NCI-H2107 treated with DMSO at 0.1 percent for 48 hours (cell line): Measurements from ENCODE around the gene TUSC7.

Experiments
- DNase-seq: peaks from one replicate; lab custom pipeline; 2025; ENCODE audit not compliant: unreplicated experiment; lab: John Stamatoyannopoulos, UW

The TUSC7 gene

DNA sequence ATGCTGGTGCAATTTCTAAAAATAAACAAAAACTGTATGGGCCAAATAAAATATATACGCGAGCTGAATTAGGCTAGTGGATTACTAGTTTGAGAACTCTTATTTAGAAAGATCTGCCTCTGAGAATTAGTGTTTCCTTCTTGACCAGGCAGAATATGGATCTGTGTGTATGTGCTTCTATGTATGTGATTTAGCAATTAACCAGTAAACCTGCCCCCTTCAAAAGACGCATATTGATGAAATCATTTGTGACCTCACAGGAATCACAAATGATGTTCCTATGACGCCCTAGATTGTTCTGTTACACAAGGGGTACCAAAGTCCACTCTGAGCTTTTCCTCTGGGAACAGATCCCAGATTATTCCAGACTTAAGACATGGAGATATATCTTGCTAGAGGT lies at the start of gene TUSC7:
TUSC7 (plus strand) TSS at position 301 of the 400 bp plus-strand sequence.
- DNase-seq = no peak

DNA sequence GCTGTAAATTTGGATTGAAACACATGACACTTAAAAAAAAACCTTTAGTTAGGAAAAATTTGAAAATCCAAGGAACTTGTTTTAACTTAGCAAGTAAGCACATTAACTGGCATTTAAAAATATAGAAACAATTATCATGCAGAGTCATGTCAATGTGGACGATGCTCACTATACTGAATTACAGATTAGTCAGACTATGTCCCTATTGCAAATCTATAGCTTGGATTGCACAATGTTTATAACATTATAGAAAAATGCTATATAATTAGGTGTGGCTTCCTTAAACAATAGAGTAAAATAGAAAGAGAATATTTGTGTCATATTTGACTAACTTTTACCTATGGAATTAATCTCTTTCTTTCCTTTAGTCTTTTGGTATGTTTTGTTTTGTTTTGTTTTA lies 48.4 kb upstream of the TUSC7 start:
- no peak for DNase-seq

DNA sequence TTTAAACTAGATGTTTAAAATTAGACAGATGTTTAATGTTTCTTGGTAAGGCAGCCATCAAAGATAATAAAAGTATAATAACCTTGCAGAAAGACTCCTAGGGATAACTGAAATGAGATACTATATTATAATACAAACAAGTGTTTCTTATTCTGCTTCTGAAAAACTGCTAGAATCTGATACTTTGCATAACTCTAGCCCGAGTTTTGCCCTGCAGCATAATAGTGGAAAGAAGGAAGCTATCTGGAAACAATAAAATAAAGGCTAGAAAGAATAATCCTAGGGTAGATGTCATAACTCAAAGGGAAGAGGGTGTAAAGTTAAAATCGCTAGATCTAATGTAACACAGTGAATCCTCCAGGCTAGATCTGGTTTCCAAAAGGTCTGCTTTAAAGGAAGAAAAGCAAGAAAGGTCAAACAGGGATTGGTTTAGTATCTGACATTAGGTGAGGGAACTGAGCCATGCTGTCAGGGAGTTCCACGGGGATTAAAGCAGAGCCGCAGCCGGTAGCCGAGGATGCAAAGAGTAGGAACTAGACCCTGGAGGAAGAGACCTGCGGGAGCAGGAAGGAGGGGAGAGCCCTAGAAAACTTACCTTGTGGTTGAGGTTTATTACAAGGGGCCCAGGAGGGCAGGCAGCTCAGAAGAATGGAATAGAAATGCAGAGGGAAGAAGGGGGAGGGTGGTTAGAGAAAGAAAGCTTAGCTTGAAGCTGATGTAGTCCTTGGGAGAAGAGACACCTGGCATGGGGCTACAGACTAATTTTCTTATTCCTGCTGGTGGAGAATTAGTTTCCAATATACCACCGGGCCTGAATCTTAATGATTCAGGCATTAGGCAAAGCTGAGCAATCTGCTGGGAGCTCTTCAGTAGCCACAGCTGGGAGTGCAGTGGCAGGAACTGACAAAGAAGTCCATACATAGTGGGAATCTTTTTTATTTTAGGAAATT lies 46.1 kb upstream of the TUSC7 start:
- no peak for DNase-seq

DNA sequence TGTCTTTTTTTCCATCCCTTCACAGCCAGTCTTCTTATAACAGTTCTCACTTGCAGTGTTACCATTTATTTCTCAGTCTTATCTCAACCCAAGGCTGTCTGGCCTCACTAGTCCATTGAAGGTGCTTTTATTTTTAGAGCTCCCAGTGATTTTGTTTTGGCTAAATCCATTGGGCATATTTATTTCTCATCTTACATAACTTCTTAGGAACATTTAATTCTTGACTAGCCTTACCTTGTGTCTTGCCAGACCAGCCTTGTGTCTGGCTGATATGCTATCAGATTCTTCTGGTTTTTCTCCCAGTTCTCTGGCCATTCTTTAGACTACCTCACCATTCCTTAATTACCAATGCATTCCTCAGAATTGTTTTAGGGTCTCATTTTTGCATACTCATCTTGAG lies 42.3 kb upstream of the TUSC7 start:
- DNase-seq = no peak

DNA sequence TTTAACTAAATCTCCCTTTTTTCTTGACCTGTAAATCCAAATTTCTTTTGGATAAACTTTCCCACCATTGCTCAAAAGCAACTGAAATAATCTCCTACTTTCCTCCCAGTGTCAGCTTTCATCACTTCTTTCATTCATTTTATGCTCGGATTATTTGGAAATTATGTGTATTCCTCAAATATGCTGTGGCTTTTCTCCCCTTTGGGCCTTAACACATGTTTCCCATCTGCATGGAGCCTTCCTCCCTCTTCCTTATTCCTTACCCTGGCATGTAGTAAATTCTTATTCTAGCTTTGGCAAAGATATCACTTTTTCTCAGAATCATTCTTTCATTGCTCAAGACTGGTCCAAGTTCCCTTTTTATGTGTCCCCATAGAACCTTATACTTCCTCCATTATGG lies 41.8 kb upstream of the TUSC7 start:
- no peak for DNase-seq

DNA sequence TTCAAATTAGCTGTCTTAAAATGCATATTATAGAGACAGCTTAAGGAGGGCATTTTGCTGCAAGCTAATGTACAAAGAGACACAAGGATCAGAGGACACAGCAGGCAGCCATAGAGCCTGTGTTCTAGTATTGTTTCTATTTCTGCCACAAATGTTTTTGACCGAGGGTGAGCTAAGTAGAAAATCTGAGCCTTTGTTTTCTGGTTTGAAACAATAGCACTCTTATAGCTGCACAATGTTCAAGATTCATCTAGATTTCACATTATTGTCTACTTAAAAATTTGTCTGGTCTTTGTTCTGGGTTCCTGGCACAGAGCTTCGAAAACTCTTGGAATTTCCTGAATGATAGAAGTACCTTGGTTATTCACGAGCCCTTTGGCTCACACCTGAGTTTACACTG lies 40.0 kb upstream of the TUSC7 start:
- no peak for DNase-seq

DNA sequence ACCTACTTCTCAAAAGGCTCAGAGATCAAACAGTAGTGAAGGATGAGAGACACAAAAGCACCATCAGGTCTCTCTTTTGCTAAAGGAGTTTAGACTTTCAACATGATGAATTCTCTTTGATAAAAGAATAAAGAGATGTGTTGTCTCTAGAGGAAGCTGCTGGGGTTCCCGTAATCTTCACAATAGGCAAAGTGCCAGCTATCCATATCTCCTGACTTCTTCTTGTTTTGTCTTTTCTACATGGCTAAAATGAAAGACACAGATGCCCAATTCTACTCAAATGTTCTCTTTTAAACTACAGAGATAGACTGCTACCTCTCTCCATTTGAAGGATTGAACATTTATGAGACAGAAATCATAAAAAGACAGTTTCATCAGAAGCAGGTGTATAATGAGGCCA lies 38.4 kb upstream of the TUSC7 start:
- DNase-seq = no peak

DNA sequence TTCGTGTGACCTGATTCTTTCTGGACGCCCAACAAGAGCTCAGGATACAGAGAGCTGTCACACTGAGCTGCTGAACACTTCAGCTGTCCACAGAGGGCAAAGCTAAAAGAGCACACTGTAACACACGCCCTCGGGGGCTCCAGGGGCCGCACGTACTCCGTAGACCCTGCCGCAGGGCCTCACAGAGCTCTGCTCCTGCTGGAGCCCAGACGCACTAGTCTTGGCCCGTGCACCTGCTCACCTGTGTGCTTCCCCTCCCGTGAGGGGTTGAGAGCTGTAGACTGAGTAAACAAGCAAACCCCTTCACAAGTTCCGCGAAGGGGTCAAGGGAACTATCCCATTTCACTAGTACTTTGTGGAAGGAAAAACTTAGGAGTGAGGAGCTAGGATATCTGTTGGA lies 30.7 kb upstream of the TUSC7 start:
- no peak for DNase-seq

DNA sequence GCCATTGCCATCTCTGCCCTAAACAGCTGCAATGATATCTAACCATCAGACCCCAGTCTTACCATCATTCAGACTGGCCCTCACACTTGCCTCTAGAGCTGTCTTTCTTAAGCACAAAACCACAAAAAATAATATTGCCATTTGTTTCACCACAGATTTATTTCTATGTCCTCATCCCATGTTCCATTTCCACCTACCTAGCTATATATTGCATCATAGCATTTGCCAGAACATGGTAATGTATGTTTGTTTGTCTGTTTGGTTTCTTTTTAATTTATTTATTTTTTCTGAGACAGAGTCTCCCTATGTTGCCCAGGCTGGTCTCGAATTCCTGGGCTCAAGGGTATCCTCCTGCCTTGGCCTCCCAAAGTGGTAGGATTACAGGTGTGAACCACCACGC lies 18.5 kb upstream of the TUSC7 start:
- DNase-seq = no peak

DNA sequence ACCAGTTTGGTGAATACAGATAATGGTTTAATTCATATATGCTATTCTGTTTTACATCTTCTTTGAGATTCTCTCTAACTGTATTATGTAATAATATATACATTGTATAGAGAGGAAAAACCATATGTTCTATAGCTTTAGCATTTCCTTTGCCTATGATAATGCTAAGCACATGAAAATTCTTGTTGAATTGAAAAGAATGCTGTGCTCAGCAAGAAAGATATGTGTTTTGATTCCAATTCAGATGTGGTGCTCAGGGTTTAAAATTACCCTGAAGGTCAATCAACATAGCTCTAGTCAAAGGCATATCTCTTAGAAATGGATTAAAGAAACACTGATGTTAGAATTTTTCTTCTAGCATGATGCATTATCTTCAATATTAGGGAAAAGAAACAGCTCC lies 8.5 kb upstream of the TUSC7 start:
- no peak for DNase-seq

DNA sequence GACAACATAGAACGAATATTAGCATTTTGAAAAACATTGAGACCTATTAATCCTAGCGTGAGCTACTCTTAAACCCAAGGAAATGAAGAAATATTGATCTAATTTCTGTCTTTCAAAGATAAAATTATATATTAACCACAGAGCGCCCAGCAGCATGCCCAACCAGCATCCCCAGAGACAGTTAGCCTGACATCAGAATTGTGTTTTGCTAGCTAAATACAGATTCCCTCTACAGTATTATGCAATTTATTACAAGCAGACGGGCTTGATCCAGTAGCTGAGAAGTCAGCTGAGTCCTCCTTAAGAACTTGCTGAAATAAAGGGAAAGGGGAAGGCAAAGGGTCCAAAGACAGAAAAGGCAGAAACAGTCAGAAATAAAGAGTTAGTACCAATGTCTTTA lies 7.2 kb upstream of the TUSC7 start:
- no peak for DNase-seq

DNA sequence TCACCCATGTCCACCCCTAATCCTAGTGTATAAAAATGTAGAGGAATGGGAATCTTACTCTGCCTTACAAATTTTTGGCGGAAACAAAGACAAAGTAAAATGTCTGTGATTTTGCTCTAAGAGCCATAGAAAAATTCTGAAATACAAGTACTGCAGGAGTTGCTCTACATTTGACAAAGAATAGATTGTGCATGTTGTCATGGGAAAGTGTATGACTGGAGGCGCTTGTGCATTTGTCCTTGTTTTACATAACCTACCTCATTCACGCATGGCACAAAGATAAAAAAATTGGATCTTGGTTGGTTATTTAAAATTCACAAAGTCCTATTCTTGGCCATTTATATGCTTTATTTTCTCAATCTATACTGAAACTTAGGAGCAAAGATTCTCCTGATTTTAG lies 2.0 kb upstream of the TUSC7 start:
- DNase-seq = no peak

DNA sequence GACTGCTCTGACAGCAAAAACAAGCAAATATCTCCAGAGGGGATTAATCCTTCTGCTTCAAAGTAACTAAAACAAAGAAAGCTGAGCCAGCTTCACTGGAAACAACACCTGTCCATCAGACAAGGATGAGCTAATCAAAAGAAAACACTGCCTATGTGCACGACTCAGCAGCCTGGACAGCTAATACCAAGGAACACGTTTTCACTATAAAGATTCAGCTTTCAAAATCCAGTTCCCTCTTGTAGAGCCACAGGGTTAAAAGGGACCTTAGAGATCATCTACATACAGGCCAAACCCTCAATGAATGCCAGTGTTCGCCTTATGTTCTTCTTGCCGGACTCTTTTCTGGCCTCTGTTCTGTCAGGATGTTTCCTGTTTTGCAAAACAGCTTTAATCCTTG lies 6.9 kb downstream of the TUSC7 start:
- DNase-seq = no peak

DNA sequence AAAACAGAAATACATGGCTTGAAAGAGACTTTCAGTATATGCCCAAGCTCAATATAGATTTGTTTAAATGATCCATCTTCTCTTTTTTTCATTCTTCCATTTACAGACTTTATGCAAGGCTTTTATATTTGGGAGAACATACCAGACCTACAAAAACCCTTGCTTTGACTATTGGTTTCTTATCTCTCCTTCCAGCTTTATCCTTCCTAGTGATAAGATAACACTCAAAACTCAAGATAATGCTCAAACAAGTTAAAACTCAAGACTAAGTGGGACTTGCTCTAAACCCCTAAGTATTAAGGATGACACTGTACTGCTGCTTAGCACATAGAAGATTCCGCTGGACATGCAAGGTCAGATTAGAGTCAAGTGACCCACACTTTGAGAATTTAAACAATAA lies 8.0 kb downstream of the TUSC7 start:
- DNase-seq = no peak

DNA sequence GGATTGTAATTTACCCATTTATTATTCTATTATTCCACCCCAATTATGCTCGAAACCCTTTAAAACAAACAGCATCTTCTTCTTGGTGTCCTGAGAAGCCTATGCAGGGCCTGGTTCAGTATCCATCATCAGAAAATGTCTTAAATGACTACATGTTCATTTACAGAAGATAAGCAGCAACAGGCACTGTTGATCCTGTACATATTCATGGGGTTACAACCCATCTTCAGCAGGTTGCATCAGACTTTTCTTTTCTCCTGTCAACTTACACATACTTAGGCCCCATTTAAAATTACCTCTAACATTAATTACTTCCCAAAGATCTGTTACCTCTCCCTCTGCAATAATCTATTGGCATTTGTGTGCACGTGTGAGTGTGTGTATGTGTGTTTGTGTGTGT lies 18.9 kb downstream of the TUSC7 start:
- DNase-seq = no peak

DNA sequence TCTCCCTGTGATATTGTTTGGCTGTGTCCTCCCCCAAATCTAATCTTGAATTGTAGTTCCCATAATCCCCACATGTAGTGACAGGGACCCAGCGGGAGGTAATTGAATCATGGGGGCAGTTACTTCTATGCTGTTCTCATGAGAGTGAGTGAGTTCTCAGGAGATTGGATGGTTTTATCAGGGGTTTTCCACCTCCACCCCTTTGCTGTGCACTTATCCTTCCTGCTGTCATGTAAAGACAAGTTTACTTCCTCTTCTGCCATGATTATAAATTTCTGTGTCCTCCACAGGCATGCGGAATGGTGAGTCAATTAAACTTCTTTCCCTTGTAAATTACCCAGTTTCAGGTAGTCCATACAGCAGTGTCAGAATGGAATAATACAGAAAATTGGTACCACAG lies 24.7 kb downstream of the TUSC7 start:
- DNase-seq = no peak

DNA sequence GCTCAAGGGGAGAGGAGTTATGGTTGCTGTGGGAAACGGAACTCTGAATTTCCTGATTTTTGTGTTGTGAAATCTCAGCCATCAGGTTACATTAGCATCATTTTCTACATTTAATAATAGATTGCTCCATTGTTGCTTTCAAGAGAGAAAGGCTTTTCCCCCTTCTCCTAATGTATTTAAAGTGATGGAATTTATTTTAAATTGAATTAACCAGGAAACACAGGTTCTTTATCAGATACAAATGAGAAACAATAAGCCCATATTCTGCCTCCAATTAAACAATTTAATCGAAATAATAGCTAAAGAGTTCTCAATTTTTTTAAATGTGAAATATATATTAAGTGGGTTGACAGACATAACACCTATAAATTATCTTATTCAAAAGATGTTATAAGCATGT lies 30.1 kb downstream of the TUSC7 start:
- no peak for DNase-seq

DNA sequence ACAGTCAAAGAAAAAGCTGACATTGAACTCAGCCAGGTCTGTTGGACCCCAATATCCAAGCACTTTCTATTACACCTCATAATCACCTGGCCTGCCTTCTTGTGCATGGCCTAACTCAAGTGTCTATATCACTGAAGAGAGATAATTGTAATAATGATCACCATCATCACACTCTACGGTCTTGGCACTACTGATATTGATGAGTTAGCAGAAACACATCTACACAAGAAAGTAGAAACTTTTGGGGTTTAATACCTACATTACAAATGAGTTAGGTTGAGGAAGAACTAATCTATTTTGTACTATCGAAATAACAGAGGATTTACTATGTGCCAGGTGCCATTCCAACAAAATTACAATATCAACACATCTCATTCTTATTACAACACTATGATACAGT lies 30.7 kb downstream of the TUSC7 start:
- no peak for DNase-seq

DNA sequence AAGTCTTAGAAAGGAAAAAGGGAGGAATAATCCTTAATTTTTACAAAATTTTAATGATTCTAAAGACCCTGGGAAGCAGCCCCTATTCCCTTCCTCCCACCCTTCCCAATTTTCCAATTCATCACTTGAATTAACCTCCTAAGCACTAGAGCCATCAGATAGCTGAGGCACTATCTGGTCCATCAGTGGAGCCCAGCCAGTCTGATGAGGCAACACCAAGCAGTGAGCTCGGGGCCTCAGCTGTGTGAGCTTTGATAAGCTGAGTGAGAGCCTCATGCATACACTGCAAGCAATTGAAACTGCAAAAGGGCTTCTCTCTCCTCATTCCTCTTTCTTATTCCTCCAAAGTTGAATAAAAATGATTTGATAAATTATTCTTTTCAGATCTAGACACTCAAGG lies 31.9 kb downstream of the TUSC7 start:
- DNase-seq = no peak

DNA sequence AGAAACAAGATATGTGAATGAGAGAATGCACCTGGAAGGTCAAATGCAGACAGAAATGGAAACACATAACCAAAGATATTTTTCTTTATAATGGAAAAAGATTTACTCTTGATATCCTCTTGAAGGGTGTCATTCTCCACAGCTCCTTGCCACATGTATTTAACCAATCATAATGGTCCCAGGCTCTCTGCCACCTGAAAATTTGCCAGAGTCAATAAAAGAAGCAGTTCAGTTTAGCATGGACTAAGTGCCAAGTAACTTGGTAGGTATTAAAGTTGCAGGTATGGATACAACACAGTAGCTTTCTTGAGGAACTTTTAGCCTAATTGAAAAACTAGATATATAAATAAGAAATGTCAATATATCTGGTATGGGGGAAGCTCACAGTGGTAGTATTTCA lies 33.5 kb downstream of the TUSC7 start:
- DNase-seq = no peak

DNA sequence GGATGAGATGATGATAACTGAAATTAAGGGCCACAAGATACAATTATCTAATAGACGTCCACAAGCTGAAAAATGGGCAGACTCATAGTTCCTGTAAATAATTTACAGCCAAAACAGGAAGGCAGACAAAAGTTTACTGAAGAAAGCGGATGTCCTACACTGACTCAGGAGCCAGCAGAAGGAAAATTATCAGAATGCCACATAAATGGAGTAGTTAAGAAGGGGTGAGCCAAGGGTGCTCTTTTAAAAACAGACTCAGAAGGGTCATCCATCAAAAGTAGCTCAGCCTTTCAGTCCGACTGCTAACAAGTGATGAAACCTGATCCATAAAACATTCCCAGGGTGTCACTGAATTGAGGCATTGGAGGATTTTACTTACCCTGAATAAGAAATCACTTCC lies 39.8 kb downstream of the TUSC7 start:
- no peak for DNase-seq

DNA sequence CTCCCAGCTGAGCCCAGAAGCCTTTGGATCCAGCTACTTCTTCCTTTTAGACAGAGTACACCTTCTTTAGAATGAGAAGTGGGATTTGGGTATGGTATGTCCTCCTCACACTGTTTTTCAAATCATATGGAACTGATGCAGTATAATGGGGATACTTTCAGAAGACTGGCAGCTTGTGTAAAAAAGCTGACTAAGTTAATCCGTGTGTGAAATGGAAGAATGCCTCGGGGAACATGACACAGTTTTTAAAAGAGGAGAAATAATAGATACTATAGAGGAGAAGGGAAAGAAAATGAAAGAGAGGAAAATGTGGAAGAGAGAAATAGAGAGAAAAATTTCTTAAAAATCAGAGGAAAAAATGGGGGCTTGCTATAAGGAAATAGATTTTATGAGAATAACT lies 47.7 kb downstream of the TUSC7 start:
- no peak for DNase-seq

DNA sequence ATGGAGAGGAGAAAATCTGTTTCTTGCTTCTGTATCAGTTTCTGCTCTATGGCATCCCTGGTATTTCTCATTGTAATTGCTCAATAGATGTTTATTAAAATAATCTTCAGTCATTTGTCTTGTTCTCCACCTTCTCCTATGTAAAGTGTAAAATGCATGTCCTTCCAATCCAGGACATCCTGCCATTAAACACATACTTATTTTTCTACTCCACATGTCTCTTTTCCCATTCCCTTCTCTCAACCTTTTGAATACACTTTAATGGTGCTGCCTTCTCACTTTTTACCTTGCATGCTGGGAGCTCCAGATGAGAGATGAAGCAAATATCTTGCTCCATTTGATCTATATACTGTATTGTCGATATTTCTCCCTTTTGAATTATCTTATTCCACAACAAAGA lies 49.7 kb downstream of the TUSC7 start:
- DNase-seq = no peak
